HCT116 (cell line): ENCODE data around the gene ALKBH6. TPM values are rescaled to one million over a fixed set of nuclear protein-coding genes. Genes with fewer than 3 reads are reported as not detected.

Experiments used
- CBX3 ChIP-seq: IDR thresholded peaks from 2 replicates; pipeline ENCODE4 v1.6.1; 2012; ENCODE audit warnings: low read depth
- CEBPB ChIP-seq: IDR thresholded peaks from 2 replicates; pipeline ENCODE4 v1.6.1; 2012; ENCODE audit warnings: low read depth
- CTCF ChIP-seq, 3 experiments: fragments of 200-600 bp in 1 of 3; sonication (generic) in 1 of 3; IDR thresholded peaks in 2 of 3; conservative IDR thresholded peaks in 1 of 3; 2 replicates each; pipeline ENCODE4 v1.5.1; 2012 to 2017; ENCODE audit warnings: low read depth in 2 of 3, low read length in 2 of 3, antibody characterized with exemption in 1 of 3, borderline replicate concordance in 1 of 3, control low read depth in 1 of 3, mild to moderate bottlenecking in 1 of 3, mixed read lengths in 1 of 3, mixed run types in 1 of 3, moderate library complexity in 1 of 3; ENCODE audit not compliant: insufficient read depth in 1 of 3
- EGR1 ChIP-seq: IDR thresholded peaks from 2 replicates; pipeline ENCODE4 v1.6.1; 2012; ENCODE audit warnings: low read depth
- ELF1 ChIP-seq: IDR thresholded peaks from 2 replicates; pipeline ENCODE4 v1.6.1; 2012; ENCODE audit warnings: low read depth, borderline replicate concordance
- EZH2 ChIP-seq: fragments of 200-600 bp; sonication (generic); IDR thresholded peaks from 2 replicates; pipeline ENCODE4 v1.6.1; 2017; ENCODE audit warnings: antibody characterized with exemption, mixed run types
- FOSL1 ChIP-seq: IDR thresholded peaks from 2 replicates; pipeline ENCODE4 v1.6.1; 2012; ENCODE audit warnings: low read depth
- JUND ChIP-seq: IDR thresholded peaks from 2 replicates; pipeline ENCODE4 v1.6.1; 2012
- POLR2A ChIP-seq: IDR thresholded peaks from 2 replicates; pipeline ENCODE4 v1.7.0; 2011; ENCODE audit warnings: borderline replicate concordance; ENCODE audit not compliant: insufficient read depth, insufficient read length; ENCODE audit errors: extremely low read depth
- POLR2AphosphoS5 ChIP-seq: IDR thresholded peaks from 2 replicates; pipeline ENCODE4 v1.6.1; 2011; ENCODE audit warnings: mild to moderate bottlenecking, low read depth, low read length, moderate library complexity
- RAD21 ChIP-seq: IDR thresholded peaks from 2 replicates; pipeline ENCODE4 v1.6.1; 2012; ENCODE audit warnings: low read depth, mild to moderate bottlenecking
- TCF7L2 ChIP-seq: IDR thresholded peaks from 2 replicates; pipeline ENCODE4 v1.7.0; 2011; ENCODE audit warnings: borderline replicate concordance, inconsistent platforms; ENCODE audit not compliant: insufficient read depth, insufficient read length; ENCODE audit errors: extremely low read depth
- YY1 ChIP-seq: IDR thresholded peaks from 2 replicates; pipeline ENCODE4 v1.6.1; 2011; ENCODE audit warnings: low read length, low read depth, moderate library complexity, mild to moderate bottlenecking; ENCODE audit not compliant: insufficient replicate concordance; ENCODE audit errors: extremely low read depth
- ZFX ChIP-seq: fragments of 450-650 bp; IDR thresholded peaks from 2 replicates; pipeline ENCODE4 v1.6.1; 2017
- ZNF274 ChIP-seq: fragments of 200-500 bp; sonication (Bioruptor generic); IDR thresholded peaks from 2 replicates; pipeline ENCODE4 v1.6.1; 2014; ENCODE audit warnings: mild to moderate bottlenecking, low read depth, low read length, inconsistent platforms
- total RNA-seq: library from RNA; stranded (reverse); gene quantifications from one replicate; pipeline ENCODE4 v1.2.1, GENCODE V29; 2021; ENCODE audit not compliant: unreplicated experiment
- TF ChIP-seq, protein P1 (sequence below): IDR thresholded peaks from 2 replicates; pipeline ENCODE4 v1.6.1; 2012

The ALKBH6 gene
- total RNA-seq, 1 experiment from 2014 or later, result 28.6 TPM

GRCh38 chr19:36008336-36008978 lies 5.6 kb downstream of the ALKBH6 start, which contains the start of gene SYNE4 (continued):
- TF ChIP-seq, protein P1, sequence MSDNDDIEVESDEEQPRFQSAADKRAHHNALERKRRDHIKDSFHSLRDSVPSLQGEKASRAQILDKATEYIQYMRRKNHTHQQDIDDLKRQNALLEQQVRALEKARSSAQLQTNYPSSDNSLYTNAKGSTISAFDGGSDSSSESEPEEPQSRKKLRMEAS, result peak; percentile 70; the same call in 1 of the 2 replicates
- TF ChIP-seq ZNF274 (no peak), POLR2A (no peak), ZFX (peak; percentile 80), CTCF (IDR thresholded peaks at IDR 0.05 in 2 of 3, conservative IDR thresholded peaks at IDR 0.05 in 1 of 3; ENCODE audit: borderline replicate concordance in 1 of 3, insufficient read depth in 1 of 3, low read depth in 2 of 3, low read length in 2 of 3) (no peak), YY1 (peak; percentile 54), RAD21 (no peak), EZH2 (no peak), POLR2AphosphoS5 (peak; percentile 91), FOSL1 (no peak), ELF1 (no peak), JUND (no peak), CEBPB (no peak), CBX3 (no peak), EGR1 (no peak), TCF7L2 (peak; percentile 58)
